HG03521 (cell line): ENCODE data around the gene NCK1.
"Not testable (repeated sequence)": the region's sequence is repeated elsewhere in the genome, so short reads cannot be mapped to it uniquely, and the experiment has no call there.

Experiments used
- ATAC-seq: cut with Tn5 transposase; IDR thresholded peaks from one replicate; pipeline ENCODE4 v1.9.1; 2021; ENCODE audit warnings: mild to moderate bottlenecking, moderate library complexity; ENCODE audit not compliant: unreplicated experiment

Gene NCK1

GRCh38 chr3:136943436-136943835 is 81.4 kb downstream of the NCK1 start:
- no peak for ATAC-seq

- ATAC-seq, result no peak
Measured at GRCh38 chr3:136946978-136947377, 85.0 kb downstream of the NCK1 start.

- ATAC-seq, result no peak
Measured at GRCh38 chr3:136947477-136947876, 85.5 kb downstream of the NCK1 start.

- ATAC-seq, result no peak
Measured at GRCh38 chr3:136949146-136949545, 87.1 kb downstream of the NCK1 start.

GRCh38 chr3:136949708-136950107 is 87.7 kb downstream of the NCK1 start:
- no peak for ATAC-seq

- ATAC-seq, result no peak
Measured at GRCh38 chr3:136950623-136951022, 88.6 kb downstream of the NCK1 start.

GRCh38 chr3:136952292-136952691 is 90.3 kb downstream of the NCK1 start:
- no peak for ATAC-seq

- ATAC-seq, result no peak
Measured at GRCh38 chr3:136954251-136954650, 92.2 kb downstream of the NCK1 start.

GRCh38 chr3:136954980-136955780 is 93.2 kb downstream of the NCK1 start:
- no peak for ATAC-seq

GRCh38 chr3:136955813-136956212 is 93.8 kb downstream of the NCK1 start:
- ATAC-seq, result no peak

- no peak for ATAC-seq
Measured at GRCh38 chr3:136956971-136957370, 95.0 kb downstream of the NCK1 start.

GRCh38 chr3:136957751-136958288 is 95.8 kb downstream of the NCK1 start, which contains the start of gene IL20RB:
Gene IL20RB, plus strand, starts transcription at chr3:136957983. Its CDS starts 131 bp downstream, at chr3:136958114.
- ATAC-seq, result no peak

GRCh38 chr3:136958939-136959338 is 96.9 kb downstream of the NCK1 start:
- no peak for ATAC-seq

- no peak for ATAC-seq
Measured at GRCh38 chr3:136959599-136959998, 97.6 kb downstream of the NCK1 start.

GRCh38 chr3:136960838-136961836 is 99.1 kb downstream of the NCK1 start:
- ATAC-seq, result no peak

GRCh38 chr3:136962927-136963326 is 100.9 kb downstream of the NCK1 start:
- no peak for ATAC-seq

- ATAC-seq, result not testable (repeated sequence)
Measured at GRCh38 chr3:136969539-136969938, 107.5 kb downstream of the NCK1 start.

GRCh38 chr3:136973352-136973751 is 111.3 kb downstream of the NCK1 start:
- ATAC-seq, result no peak

- no peak for ATAC-seq
Measured at GRCh38 chr3:136974670-136975069, 112.7 kb downstream of the NCK1 start.

GRCh38 chr3:136979204-136979603 is 117.2 kb downstream of the NCK1 start:
- ATAC-seq, result no peak

- no peak for ATAC-seq
Measured at GRCh38 chr3:136979684-136980083, 117.7 kb downstream of the NCK1 start.
